Loucy (cell line): ENCODE results near the gene PIGQ.
"Not testable (repeated sequence)": the region's sequence is repeated elsewhere in the genome, so short reads cannot be mapped to it uniquely, and the experiment has no call there.

ENCODE experiments used
- H2AFZ ChIP-seq: fragments of 200-600 bp; sonication (generic); 2 replicates; pipeline ENCODE4 v1.6.0; 2016; ENCODE audit warnings: antibody characterized with exemption, mild to moderate bottlenecking, low read length, moderate library complexity
- H3F3A ChIP-seq: fragments of 200-600 bp; 2 replicates; pipeline ENCODE4 v1.6.0; 2016; ENCODE audit warnings: antibody characterized with exemption, low read depth, mild to moderate bottlenecking
- H3K27me3 ChIP-seq: fragments of 200-600 bp; sonication (generic); 2 replicates; pipeline ENCODE4 v1.6.1; 2014; ENCODE audit warnings: low read length, mild to moderate bottlenecking; ENCODE audit not compliant: insufficient read depth, poor library complexity, severe bottlenecking
- H3K36me3 ChIP-seq: fragments of 200-600 bp; sonication (generic); 2 replicates; pipeline ENCODE4 v1.6.1; 2016; ENCODE audit warnings: low read length; ENCODE audit not compliant: insufficient read depth
- H3K4me1 ChIP-seq: fragments of 200-600 bp; sonication (generic); 2 replicates; pipeline ENCODE4 v1.5.1; 2014; ENCODE audit warnings: low read length, mild to moderate bottlenecking; ENCODE audit not compliant: insufficient read depth, poor library complexity, severe bottlenecking
- H3K4me2 ChIP-seq: fragments of 200-600 bp; sonication (generic); 2 replicates; pipeline ENCODE4 v1.6.0; 2014; ENCODE audit warnings: antibody characterized with exemption, low read length, low read depth, mild to moderate bottlenecking; ENCODE audit not compliant: poor library complexity, severe bottlenecking
- H3K4me3 ChIP-seq: fragments of 200-600 bp; sonication (generic); 2 replicates; pipeline ENCODE4 v1.5.1; 2014; ENCODE audit warnings: low read length, mild to moderate bottlenecking, mixed read lengths; ENCODE audit not compliant: poor library complexity, severe bottlenecking
- H3K79me2 ChIP-seq: fragments of 200-600 bp; sonication (generic); 2 replicates; pipeline ENCODE4 v1.6.1; 2014; ENCODE audit warnings: low read length; ENCODE audit not compliant: insufficient read depth
- H3K9ac ChIP-seq: fragments of 200-600 bp; sonication (generic); 2 replicates; pipeline ENCODE4 v1.6.0; 2014; ENCODE audit warnings: mild to moderate bottlenecking, low read depth, low read length, moderate library complexity; ENCODE audit not compliant: poor library complexity, severe bottlenecking
- H3K9me2 ChIP-seq: fragments of 200-600 bp; sonication (generic); replicated peaks from 2 replicates; pipeline ENCODE4 v1.6.1; 2016; ENCODE audit warnings: low read depth, low read length, mixed read lengths
- H3K9me3 ChIP-seq: fragments of 200-600 bp; sonication (generic); 2 replicates; pipeline ENCODE4 v1.6.1; 2014; ENCODE audit warnings: mild to moderate bottlenecking, antibody characterized with exemption, low read length, low read depth; ENCODE audit not compliant: insufficient read depth
- H4K20me1 ChIP-seq: fragments of 200-600 bp; sonication (generic); 2 replicates; pipeline ENCODE4 v1.6.0; 2014; ENCODE audit warnings: antibody characterized with exemption, low read length, mild to moderate bottlenecking; ENCODE audit not compliant: insufficient read depth, poor library complexity, severe bottlenecking
- EZH2phosphoT487 ChIP-seq: fragments of 200-600 bp; IDR thresholded peaks from 2 replicates; pipeline ENCODE4 v1.6.1; 2018; ENCODE audit warnings: antibody characterized with exemption, mild to moderate bottlenecking, moderate library complexity, borderline replicate concordance
- TF ChIP-seq, protein P1 (sequence below): fragments of 200-600 bp; sonication (generic); conservative IDR thresholded peaks from 2 replicates; pipeline ENCODE4 v1.5.1; 2014; ENCODE audit warnings: mild to moderate bottlenecking, antibody characterized with exemption, low read length

Gene PIGQ

DNA sequence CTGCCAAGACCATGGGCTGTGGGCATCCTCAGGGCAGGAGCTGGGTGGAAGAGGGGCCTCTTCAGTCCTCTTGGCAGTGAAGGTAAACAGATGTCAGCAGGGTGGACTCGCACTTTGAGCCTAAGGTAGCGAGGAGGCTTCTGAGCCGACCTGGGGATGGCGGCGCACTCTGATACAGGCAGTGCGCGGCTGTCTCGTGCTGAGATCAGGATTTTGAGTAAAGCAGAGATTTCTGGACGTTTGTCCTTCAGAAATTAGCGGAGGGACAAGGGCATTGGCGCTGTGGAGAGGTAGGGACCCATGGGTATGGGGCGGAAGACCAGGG, 26.9 kb downstream of the PIGQ start:
- Histone ChIP-seq H4K20me1 (no peaks in the 10 kb centered on the region), H3K4me1 (peaks cover 18% of the 10 kb centered on the region), H2AFZ (no peak overlapping the region), H3K79me2 (peaks cover 40% of the 10 kb centered on the region; the same call in 1 of the 2 replicates), H3K27me3 (no peaks in the 10 kb centered on the region), H3K4me3 (no peak overlapping the region), H3K9ac (no peak overlapping the region), H3K9me3 (no peaks in the 10 kb centered on the region), H3K9me2 (no peaks in the 10 kb centered on the region), H3F3A (no peaks in the 10 kb centered on the region), H3K4me2 (no peak overlapping the region), H3K36me3 (no peaks in the 10 kb centered on the region; the same call in 1 of the 2 replicates)
- TF ChIP-seq, protein P1, sequence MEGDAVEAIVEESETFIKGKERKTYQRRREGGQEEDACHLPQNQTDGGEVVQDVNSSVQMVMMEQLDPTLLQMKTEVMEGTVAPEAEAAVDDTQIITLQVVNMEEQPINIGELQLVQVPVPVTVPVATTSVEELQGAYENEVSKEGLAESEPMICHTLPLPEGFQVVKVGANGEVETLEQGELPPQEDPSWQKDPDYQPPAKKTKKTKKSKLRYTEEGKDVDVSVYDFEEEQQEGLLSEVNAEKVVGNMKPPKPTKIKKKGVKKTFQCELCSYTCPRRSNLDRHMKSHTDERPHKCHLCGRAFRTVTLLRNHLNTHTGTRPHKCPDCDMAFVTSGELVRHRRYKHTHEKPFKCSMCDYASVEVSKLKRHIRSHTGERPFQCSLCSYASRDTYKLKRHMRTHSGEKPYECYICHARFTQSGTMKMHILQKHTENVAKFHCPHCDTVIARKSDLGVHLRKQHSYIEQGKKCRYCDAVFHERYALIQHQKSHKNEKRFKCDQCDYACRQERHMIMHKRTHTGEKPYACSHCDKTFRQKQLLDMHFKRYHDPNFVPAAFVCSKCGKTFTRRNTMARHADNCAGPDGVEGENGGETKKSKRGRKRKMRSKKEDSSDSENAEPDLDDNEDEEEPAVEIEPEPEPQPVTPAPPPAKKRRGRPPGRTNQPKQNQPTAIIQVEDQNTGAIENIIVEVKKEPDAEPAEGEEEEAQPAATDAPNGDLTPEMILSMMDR, result no peak
- no peak for TF ChIP-seq EZH2phosphoT487

DNA sequence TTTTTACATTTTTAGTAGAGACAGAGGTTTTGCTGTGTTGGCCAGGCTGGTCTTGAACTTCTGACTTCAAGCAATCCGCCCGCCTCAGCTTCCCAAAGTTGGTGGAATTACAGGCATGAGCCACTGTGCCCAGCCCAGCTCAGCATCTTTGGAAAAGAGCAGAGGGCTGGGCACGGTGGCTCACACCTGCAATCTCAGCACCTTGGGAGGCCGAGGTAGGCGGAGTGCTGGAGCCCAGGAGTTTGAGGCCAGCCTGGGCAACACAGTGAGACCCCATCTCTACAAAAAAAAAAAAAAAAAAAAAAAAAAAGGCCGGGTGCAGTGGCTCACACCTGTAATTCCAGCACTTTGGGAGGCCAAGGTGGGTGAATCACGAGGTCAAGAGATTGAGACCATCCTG, 27.9 kb downstream of the PIGQ start:
- not testable (repeated sequence) for H3K4me2 ChIP-seq, H3K9me2 ChIP-seq, H3K4me3 ChIP-seq, H3K9ac ChIP-seq, H2AFZ ChIP-seq, H3K9me3 ChIP-seq, H3K36me3 ChIP-seq, H3F3A ChIP-seq, H4K20me1 ChIP-seq, H3K27me3 ChIP-seq, H3K4me1 ChIP-seq
- peaks cover 32% of the 10 kb centered on the region; the same call in 1 of the 2 replicates for H3K79me2 ChIP-seq

DNA sequence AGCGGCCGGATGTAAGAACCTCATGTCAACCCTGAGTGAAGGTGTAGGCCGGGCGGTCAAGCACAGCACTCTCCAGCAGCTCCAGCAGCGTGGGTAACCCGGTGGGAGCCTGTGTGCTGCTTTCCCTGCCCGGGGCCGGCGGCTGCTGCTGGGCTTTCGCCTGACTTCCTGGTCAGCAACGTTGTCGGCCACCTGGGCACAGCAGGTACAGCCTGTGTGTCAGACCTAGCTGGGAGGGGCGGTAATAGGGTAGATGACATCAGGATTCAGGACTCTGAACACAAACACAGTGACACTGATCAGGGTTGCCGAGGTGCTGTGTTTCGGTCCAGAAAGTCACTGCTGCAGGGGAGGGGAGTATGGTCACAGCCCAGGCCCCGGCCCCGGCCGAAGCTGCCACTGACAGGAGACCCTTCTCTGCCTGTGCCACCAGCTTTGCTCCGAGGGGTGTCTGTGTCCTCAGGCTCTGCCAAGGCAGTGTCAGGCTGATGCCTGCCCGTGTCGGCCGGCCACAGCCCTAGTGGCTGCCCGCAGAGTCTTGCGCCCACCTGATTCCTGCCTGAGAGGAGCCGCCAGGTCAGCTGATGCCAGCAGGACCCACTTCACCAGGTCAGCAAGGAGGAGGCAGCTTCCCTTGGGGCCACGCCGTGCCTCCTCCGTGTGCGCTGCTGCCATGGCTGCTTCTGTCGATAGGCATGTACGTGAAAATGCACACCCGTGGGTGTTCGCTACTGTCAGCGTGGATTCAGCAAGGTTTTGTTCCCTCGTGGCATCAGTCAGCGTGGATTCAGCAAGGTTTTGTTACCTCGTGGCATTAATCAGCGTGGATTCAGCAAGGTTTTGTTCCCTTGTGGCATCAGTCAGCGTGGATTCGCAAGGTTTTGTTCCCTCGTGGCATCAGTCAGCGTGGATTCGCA, 29.3 kb downstream of the PIGQ start:
- Histone ChIP-seq H3K9me2 (no peaks in the 10 kb centered on the region), H3F3A (no peaks in the 10 kb centered on the region), H3K79me2 (peaks cover 19% of the 10 kb centered on the region; the same call in 1 of the 2 replicates), H4K20me1 (no peaks in the 10 kb centered on the region), H3K9ac (no peak overlapping the region), H3K4me3 (no peak overlapping the region), H2AFZ (no peak overlapping the region), H3K4me1 (no peaks in the 10 kb centered on the region), H3K27me3 (no peaks in the 10 kb centered on the region), H3K36me3 (no peaks in the 10 kb centered on the region; the same call in 1 of the 2 replicates), H3K4me2 (no peak overlapping the region), H3K9me3 (no peaks in the 10 kb centered on the region)
- TF ChIP-seq, protein P1, result no peak
- TF ChIP-seq EZH2phosphoT487, result no peak
